ENCODE data around the gene CSTF1.

The CSTF1 gene

GRCh38 chr20:56392132-56392880, at the start of gene CSTF1, which contains the start of gene AURKA:
CSTF1 (plus strand) TSS chr20:56392645; CDS start chr20:56395553, 2,908 bp downstream.
AURKA (minus strand) TSS chr20:56392215; CDS start chr20:56388197, 4,018 bp downstream.
- DNase-seq: peak; percentile 100

- DNase-seq: no peak
Observed at GRCh38 chr20:56342783-56343182, 49.7 kb upstream of the CSTF1 start.

DNA sequence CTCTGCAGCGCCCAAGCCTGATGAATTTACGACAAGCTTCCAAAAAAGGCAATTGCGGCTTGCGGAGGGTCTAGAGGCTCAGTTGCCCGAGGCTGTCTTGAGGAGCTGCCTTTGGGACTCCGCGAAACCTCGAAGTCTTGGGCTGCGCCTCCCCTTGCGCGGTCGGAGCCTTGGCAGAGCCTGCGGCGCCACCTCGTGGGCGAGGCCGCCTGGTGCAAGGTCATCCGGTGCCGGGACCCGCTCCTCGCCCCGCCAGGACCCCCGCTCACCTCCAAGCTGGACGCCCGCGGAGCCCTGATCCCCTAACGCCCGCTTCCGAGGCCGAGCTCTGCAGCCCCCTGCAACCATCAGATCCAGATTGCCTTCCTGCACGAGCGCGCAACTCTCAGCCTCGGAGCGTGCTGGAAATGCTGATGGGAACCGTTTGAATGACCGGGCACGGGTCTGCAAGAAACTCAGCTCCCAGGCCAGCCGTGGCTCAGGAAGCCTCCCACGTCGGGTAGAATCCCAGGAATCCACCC, 48.5 kb upstream of the CSTF1 start:
- DNase-seq: peak; percentile 67

DNA sequence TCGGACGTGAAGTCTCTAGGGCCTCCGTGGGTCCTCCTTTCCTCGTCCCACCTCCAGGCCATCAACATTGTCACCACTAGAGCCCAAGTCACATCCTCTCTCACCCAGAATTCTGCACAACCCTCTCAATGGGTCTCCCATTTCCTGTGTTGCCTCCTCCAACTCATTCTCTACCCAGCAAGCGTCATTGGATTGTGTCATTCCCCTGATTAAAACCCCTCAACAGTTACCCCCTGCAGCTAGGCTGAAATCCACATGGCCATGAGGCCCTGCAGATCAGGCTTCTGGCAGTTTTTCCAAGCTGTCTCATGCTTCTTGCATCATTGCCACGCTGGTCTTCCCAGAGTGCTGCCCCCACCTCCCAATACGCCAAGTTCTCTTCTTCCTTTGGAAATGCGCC, 46.5 kb upstream of the CSTF1 start:
- no peak for DNase-seq

DNA sequence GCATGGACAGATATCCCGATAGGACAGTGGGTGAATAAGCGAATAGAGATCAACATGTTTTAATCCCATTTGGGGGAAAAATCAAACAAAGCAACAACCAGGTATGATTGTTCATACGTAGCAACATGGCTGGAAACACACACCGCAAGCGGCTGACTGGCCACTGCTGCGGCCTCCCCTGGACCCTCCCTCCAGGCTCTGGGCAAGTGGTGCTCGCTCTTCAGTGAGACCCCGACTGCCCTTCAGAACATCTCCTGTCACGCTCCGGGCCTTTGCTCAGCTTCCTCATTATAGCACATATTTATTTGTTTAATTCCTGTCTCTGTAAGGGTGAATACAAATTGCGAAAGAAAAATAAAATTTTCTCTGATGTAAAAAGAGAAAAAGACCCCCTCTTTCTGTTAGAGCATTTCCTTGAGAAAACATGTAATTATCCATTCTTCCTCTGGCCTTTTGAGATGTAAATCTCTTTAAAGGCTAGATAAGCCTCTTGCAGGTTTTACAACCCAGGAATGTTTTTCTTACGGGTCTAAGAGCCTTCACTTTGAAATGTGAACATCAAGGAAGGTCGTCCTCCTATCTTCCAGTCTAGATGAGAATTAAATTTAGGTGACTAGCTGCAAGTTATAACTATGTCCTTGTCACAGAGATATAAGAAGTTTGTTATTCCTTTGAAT, 44.7 kb upstream of the CSTF1 start:
- no peak for DNase-seq

DNA sequence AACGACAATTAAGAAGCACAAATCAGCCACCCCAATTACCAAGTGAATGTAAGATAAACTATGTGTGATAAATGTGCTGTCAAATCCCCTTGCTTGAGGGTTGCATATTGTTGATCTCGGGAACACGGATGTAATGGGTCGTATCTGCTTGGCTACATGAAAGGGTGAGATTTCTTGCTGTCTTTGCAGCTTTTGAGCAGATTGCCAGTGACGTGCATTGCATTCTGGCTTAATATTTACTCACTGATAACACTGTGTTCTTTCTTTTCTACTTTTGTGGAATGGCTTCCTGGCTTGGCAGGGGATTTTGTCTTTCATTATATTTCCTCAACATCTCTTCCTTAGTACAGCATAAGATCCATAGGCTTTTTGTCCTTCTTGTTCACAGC, 44.1 kb upstream of the CSTF1 start:
- no peak for DNase-seq

- DNase-seq: no peak
Observed at GRCh38 chr20:56348746-56349145, 43.7 kb upstream of the CSTF1 start.

DNA sequence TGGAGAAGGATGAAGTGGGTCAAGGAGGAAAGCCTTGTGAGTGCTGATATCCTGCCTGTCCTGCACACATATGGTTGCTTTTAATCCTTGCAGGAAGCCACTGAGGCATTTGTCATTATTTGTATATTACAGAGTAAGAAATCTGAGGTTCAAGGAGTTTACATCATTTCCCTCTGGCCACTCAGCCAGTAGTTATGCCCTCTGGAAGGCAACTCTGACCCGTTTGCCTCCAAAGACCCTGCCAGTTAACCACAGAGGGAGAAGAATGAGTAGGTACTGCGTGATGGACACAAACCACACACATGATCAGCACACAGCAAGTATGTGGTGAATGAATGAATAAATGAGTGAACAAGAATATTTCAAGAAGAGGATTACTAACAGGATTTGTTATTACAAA, 41.6 kb upstream of the CSTF1 start:
- no peak for DNase-seq

DNA sequence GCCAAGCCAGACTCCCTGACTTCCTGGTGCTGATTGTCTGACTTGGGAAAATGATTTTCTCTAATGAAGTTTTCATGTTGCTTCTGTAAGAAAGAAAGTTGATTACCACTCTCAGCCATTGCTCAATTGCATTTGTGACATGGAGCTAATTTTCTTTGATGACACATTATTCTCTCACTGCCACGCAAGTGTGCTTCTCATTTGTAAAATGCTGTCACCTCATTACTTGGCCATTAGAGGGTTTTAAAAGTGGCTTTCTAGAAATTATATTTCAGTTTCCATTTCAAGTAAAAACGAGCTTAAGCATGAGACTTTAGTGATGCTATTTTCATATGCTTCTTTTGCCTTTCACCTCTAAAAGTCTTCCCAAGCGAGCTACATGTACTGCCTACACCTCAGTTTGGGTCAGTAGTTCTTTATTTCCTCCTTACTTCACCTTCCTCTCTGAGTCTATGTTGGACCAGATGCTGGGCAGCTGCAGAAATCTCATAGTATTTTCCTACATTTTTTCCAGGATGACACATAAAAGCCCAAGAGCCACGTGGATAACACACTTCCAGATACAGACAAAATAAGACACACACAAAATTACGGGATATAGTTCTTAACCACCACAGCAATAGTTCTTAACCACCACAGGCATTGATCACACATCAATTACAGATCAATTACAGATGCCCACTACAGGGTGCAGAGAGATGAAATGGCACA, 39.9 kb upstream of the CSTF1 start:
- no peak for DNase-seq

GRCh38 chr20:56353356-56353755, 39.1 kb upstream of the CSTF1 start:
- DNase-seq: no peak

GRCh38 chr20:56358070-56358469, 34.4 kb upstream of the CSTF1 start:
- no peak for DNase-seq

- peak; percentile 91 for DNase-seq
Observed at GRCh38 chr20:56358600-56359211, 33.7 kb upstream of the CSTF1 start, which contains the start of gene FAM210B. FAM210B (plus strand) TSS chr20:56358974; CDS start chr20:56359006, 32 bp downstream.

GRCh38 chr20:56359212-56360132, 33.0 kb upstream of the CSTF1 start:
- DNase-seq: peak; percentile 18

DNA sequence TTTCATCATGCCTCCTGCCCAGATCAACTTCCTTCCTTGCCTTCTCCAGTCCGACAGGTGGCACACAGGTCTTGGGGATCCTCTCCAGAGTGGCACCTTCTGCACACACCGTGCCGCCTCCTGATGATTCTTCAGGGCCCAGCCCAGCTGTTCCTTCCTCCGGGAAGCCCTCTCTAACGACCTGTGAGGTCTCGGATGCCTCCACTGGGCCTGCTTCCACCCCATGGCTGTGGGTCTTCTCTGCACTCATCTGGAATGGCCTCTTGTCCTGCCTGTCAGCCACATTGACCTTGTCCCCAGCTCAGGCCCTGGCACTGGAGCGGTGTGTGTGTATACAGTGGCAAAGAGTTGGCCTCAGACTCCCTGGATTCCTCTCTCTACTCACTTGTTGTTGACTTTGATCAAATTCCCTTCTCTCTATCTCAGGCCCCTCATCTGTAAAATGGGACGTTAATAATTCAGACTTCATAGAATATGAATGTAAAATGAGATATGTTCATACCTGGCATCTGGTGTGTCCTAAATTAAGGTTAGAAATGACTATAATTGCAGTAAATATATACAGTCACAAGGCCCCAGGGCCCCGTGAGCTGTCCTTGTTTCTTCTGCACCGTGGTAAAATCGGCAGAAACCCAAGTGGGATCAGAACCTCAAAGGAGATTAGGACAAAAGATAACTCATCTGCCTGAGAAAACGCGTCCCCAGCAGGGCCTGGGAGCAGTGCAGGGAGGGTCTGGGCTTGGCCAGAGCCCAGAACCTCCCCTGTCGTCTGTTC, 32.1 kb upstream of the CSTF1 start:
- no peak for DNase-seq

GRCh38 chr20:56360908-56361205, 31.6 kb upstream of the CSTF1 start:
- no peak for DNase-seq

- DNase-seq: no peak
Observed at GRCh38 chr20:56361900-56362299, 30.5 kb upstream of the CSTF1 start.

DNA sequence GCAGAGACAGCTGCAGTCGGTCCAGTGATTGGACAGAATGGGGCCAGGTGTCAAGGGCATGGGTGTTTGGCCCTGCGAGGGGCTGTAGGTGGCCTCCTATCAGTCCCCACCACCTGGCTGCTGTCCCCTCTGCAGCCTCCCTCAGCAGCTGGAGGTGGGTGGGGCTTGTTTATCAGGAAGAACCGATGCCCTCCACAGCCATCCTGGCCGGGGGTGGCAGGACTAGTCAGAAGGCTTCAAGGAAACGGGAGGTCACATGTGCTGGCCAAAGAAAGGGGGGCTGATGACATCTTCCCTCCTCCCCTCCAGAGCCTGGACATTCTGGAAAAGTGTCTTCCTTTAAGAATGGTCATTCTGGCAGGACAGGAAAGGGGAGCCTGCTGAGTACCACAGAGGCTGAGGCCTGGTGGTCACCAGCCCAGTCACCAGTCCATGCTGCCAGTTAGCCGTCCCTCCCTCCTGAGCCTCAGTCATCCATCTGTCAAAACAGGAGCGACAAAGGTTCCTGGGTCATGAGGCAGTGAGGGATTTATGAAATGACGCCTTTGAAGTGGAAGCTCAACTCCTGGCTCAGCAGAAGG, 29.5 kb upstream of the CSTF1 start:
- DNase-seq: no peak

DNA sequence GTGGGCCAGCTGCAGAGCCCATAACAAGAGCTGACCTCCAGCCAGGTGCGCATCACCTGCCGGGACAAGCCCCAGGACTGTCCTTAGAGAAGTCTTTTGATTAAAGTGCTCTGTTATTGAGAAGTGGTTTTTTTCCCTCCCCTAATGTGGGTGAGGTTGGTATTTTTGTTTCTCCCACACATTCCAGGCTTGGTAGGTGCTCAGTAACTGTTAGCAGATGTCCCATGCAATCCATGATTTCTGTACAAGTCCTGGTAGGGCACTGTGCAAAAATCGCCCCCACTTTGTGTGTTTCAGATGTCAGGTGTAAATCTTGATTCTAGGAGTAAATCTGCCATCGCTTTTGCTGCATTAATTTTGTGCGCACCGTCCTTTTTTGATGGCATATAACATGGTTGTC, 29.0 kb upstream of the CSTF1 start:
- DNase-seq: no peak

- DNase-seq: no peak
Observed at GRCh38 chr20:56368351-56369134, 23.9 kb upstream of the CSTF1 start.

- no peak for DNase-seq
Observed at GRCh38 chr20:56369179-56369578, 23.3 kb upstream of the CSTF1 start.

Measured in activated CD4-positive, alpha-beta T cell treated with anti-CD3 and anti-CD28 coated beads, Interleukin-2, Interleukin-6, amounts not matched to agents 100 ng/mL and 50 ng/mL, durations not matched to agents 16 hours and 8 hours (primary cell).